ENCODE results near the gene USP12.
"Not testable (repeated sequence)": the region's sequence is repeated elsewhere in the genome, so short reads cannot be mapped to it uniquely, and the experiment has no call there.

The USP12 gene
- 40.7 to 74.2 (median 57.1) reads per million in 4 donors for total RNA-seq

- peak in 3 of 5 donors; percentile 11 to 27 (median 26) for DNase-seq
Observed at GRCh38 chr13:27171244-27171826, at the start of gene USP12. USP12 (minus strand) TSS chr13:27171811; CDS start chr13:27171639, 172 bp downstream.

- no peak for DNase-seq
Observed at GRCh38 chr13:27219611-27220010, 48.0 kb upstream of the USP12 start.

- not testable (repeated sequence) for DNase-seq
Observed at GRCh38 chr13:27218861-27219260, 47.2 kb upstream of the USP12 start.

GRCh38 chr13:27217791-27218190 lies 46.2 kb upstream of the USP12 start:
- not testable (repeated sequence) for DNase-seq

GRCh38 chr13:27213386-27213785 lies 41.8 kb upstream of the USP12 start:
- DNase-seq: not testable (repeated sequence)

- DNase-seq: no peak
Observed at GRCh38 chr13:27211771-27212364, 40.3 kb upstream of the USP12 start.

GRCh38 chr13:27211271-27211670 lies 39.7 kb upstream of the USP12 start:
- DNase-seq: no peak

- no peak for DNase-seq
Observed at GRCh38 chr13:27208514-27208913, 36.9 kb upstream of the USP12 start.

GRCh38 chr13:27203854-27204253 lies 32.2 kb upstream of the USP12 start:
- DNase-seq: no peak

- no peak for DNase-seq
Observed at GRCh38 chr13:27203186-27203585, 31.6 kb upstream of the USP12 start.

- DNase-seq: no peak
Observed at GRCh38 chr13:27201661-27202060, 30.1 kb upstream of the USP12 start.

GRCh38 chr13:27200413-27201070 lies 28.9 kb upstream of the USP12 start:
- peak in 1 of 5 donors; percentile 8 for DNase-seq

GRCh38 chr13:27199696-27200095 lies 28.1 kb upstream of the USP12 start:
- no peak for DNase-seq

GRCh38 chr13:27199211-27199610 lies 27.6 kb upstream of the USP12 start:
- no peak for DNase-seq

GRCh38 chr13:27194895-27195764 lies 23.5 kb upstream of the USP12 start:
- DNase-seq: peak in 1 of 5 donors; percentile 68

- DNase-seq: no peak
Observed at GRCh38 chr13:27194209-27194608, 22.6 kb upstream of the USP12 start.

- DNase-seq: no peak
Observed at GRCh38 chr13:27193496-27193895, 21.9 kb upstream of the USP12 start.

GRCh38 chr13:27192973-27193372 lies 21.4 kb upstream of the USP12 start:
- DNase-seq: no peak

GRCh38 chr13:27192367-27192766 lies 20.8 kb upstream of the USP12 start:
- DNase-seq: not testable (repeated sequence)

GRCh38 chr13:27189192-27189591 lies 17.6 kb upstream of the USP12 start:
- DNase-seq: no peak

GRCh38 chr13:27188239-27188638 lies 16.6 kb upstream of the USP12 start:
- no peak for DNase-seq

GRCh38 chr13:27186295-27186694 lies 14.7 kb upstream of the USP12 start:
- DNase-seq: no peak

GRCh38 chr13:27183561-27184147 lies 12.0 kb upstream of the USP12 start:
- no peak for DNase-seq
